B cell (primary cell): ENCODE measurements around the gene GUCD1. TPM values are rescaled to one million over a fixed set of nuclear protein-coding genes. Genes with fewer than 3 reads are reported as not detected.

Source experiments
- ATAC-seq: fragments of 200-7000 bp; cut with Tn5 transposase; one replicate; pipeline ENCODE4 v1.10.0; 2021; ENCODE audit warnings: low read depth, mild to moderate bottlenecking, moderate number of reproducible peaks, moderate library complexity
- CTCF ChIA-PET: fragments of 350-600 bp; sonication (Branson Sonifier 250); formaldehyde crosslinking; loops from one replicate; lab custom pipeline; 2021; ENCODE audit warnings: antibody characterized with exemption, inconsistent platforms; lab: Charles Lee
- POLR2A ChIA-PET: fragments of 350-600 bp; sonication (Branson Sonifier 250); formaldehyde crosslinking; loops from one replicate; lab custom pipeline; 2021; ENCODE audit warnings: antibody characterized with exemption; lab: Charles Lee
- DNase-seq: peaks from one replicate; pipeline ENCODE4 v3.0.0; 2013
- H2AFZ ChIP-seq: 2 replicates; pipeline ENCODE4 v1.6.1; 2012; ENCODE audit warnings: mild to moderate bottlenecking, low read depth, low read length; ENCODE audit not compliant: insufficient read depth, poor library complexity, severe bottlenecking
- H3K27ac ChIP-seq, 2 donors: 1 replicate in 1 of 2; 2 replicates in 1 of 2; pipeline ENCODE4 v1.5.1; 2012 to 2013; ENCODE audit warnings: low read length in 2 of 2, mild to moderate bottlenecking in 2 of 2, moderate library complexity in 1 of 2
- H3K27me3 ChIP-seq, 4 experiments: fragments of 200-600 bp in 1 of 4; sonication (generic) in 1 of 4; replicated peaks in 1 of 4; 1 replicate in 2 of 4; 2 replicates in 2 of 4; pipeline versions ENCODE4 v1.6.1 to v1.7.0; 2013 to 2016; ENCODE audit warnings: low read length in 3 of 4, mild to moderate bottlenecking in 2 of 4, mixed read lengths in 1 of 4, moderate library complexity in 1 of 4; ENCODE audit not compliant: insufficient read depth in 4 of 4, control insufficient read depth in 3 of 4; ENCODE audit errors: control extremely low read depth in 1 of 4
- H3K36me3 ChIP-seq, 2 experiments: replicated peaks in 1 of 2; 1 replicate in 1 of 2; 2 replicates in 1 of 2; pipeline versions ENCODE4 v1.6.1 to v1.7.1; 2013; ENCODE audit warnings: low read length in 1 of 2; ENCODE audit not compliant: insufficient read depth in 2 of 2, control insufficient read depth in 1 of 2; ENCODE audit errors: control extremely low read depth in 1 of 2, extremely low read depth in 1 of 2
- H3K4me1 ChIP-seq, 2 donors: fragments of 200-600 bp in 1 of 2; sonication (generic) in 1 of 2; 1 replicate in 1 of 2; 2 replicates in 1 of 2; pipeline versions ENCODE4 v1.5.1 to v1.6.1; 2013 to 2017; ENCODE audit warnings: low read length in 2 of 2; ENCODE audit not compliant: control insufficient read depth in 2 of 2, insufficient read depth in 2 of 2
- H3K4me2 ChIP-seq: replicated peaks from 2 replicates; pipeline ENCODE3; 2012; ENCODE audit warnings: mild to moderate bottlenecking, low read depth, low read length; ENCODE audit not compliant: poor library complexity, severe bottlenecking
- H3K4me3 ChIP-seq, 5 experiments: fragments of 200-600 bp in 1 of 5; sonication (generic) in 1 of 5; 1 replicate in 3 of 5; 2 replicates in 2 of 5; pipeline versions ENCODE4 v1.5.1 to v1.7.0; 2011 to 2016; ENCODE audit warnings: low read length in 4 of 5, mild to moderate bottlenecking in 4 of 5, low read depth in 2 of 5, control low read depth in 1 of 5, moderate library complexity in 1 of 5; ENCODE audit not compliant: insufficient read depth in 1 of 5; ENCODE audit errors: control extremely low read depth in 1 of 5, extremely low read depth in 1 of 5
- H3K79me2 ChIP-seq: fragments of 200-600 bp; sonication (generic); one replicate; pipeline ENCODE4 v1.6.0; 2016; ENCODE audit warnings: low read length; ENCODE audit not compliant: control insufficient read depth, insufficient read depth
- H3K9ac ChIP-seq: fragments of 200-600 bp; sonication (generic); 2 replicates; pipeline ENCODE4 v1.6.1; 2017; ENCODE audit warnings: mild to moderate bottlenecking, low read length, moderate library complexity
- H3K9me3 ChIP-seq, 3 donors: one replicate each; pipeline versions ENCODE4 v1.6.1 to v1.7.1; 2013; ENCODE audit warnings: low read length in 2 of 3; ENCODE audit not compliant: control insufficient read depth in 2 of 3, insufficient read depth in 1 of 3; ENCODE audit errors: control extremely low read depth in 1 of 3
- H4K20me1 ChIP-seq: 2 replicates; pipeline ENCODE4 v1.6.0; 2012; ENCODE audit warnings: mild to moderate bottlenecking, low read length; ENCODE audit not compliant: insufficient read depth, control insufficient read depth, poor library complexity, severe bottlenecking
- H3K27ac Mint-ChIP-seq: one replicate; pipeline ENCODE4 v1.8.0; 2021; ENCODE audit warnings: mixed read lengths
- H3K27me3 Mint-ChIP-seq: one replicate; pipeline ENCODE4 v1.8.0; 2021; ENCODE audit warnings: mixed read lengths
- H3K4me1 Mint-ChIP-seq: one replicate; pipeline ENCODE4 v1.8.0; 2021; ENCODE audit warnings: mixed read lengths
- H3K4me3 Mint-ChIP-seq: one replicate; pipeline ENCODE4 v1.8.0; 2021; ENCODE audit warnings: mixed read lengths
- H3K9me3 Mint-ChIP-seq: one replicate; pipeline ENCODE4 v1.8.0; 2022; ENCODE audit warnings: mixed read lengths; ENCODE audit not compliant: insufficient read depth
- EZH2 ChIP-seq: IDR thresholded peaks from 2 replicates; pipeline ENCODE4 v1.6.1; 2012; ENCODE audit warnings: borderline replicate concordance, low read depth, mild to moderate bottlenecking, moderate library complexity, low read length; ENCODE audit not compliant: insufficient read depth, poor library complexity, severe bottlenecking
- WGBS: methylation state at CpG from one replicate; pipeline ENCODE4 v1.1.5; 2013; ENCODE audit warnings: missing lambda C conversion rate; ENCODE audit not compliant: insufficient coverage; 5-methylcytosine and 5-hydroxymethylcytosine counted together
- intact Hi-C: fragments of 100-400 bp; cut with micrococcal nuclease; formaldehyde crosslinking; loops from one replicate; pipeline ENCODE4 v1.10.0; 2022
- polyA plus RNA-seq: library from polyadenylated mRNA; depleted of rRNA; stranded (reverse); fragments of >200 nt; gene quantifications from 2 replicates; pipeline ENCODE4 v1.2.3, GENCODE V29; 2012
- total RNA-seq, 2 donors: library from RNA; stranded (reverse); fragments of 120-200 nt in 1 of 2; gene quantifications; 1 replicate in 1 of 2; 2 replicates in 1 of 2; pipeline versions ENCODE4 v1.2.3 to v1.2.4, GENCODE V29; 2013 to 2022
- TF ChIP-seq, protein P1 (sequence below): fragments of 200-600 bp; IDR thresholded peaks from one replicate; pipeline ENCODE4 v1.8.0; 2022; ENCODE audit warnings: antibody characterized with exemption, mild to moderate bottlenecking

GUCD1 gene
- total and polyA plus RNA-seq, 2 donors (not counting 1 experiment from before 2014, with no cell fraction given): 257 to 378 TPM

DNA sequence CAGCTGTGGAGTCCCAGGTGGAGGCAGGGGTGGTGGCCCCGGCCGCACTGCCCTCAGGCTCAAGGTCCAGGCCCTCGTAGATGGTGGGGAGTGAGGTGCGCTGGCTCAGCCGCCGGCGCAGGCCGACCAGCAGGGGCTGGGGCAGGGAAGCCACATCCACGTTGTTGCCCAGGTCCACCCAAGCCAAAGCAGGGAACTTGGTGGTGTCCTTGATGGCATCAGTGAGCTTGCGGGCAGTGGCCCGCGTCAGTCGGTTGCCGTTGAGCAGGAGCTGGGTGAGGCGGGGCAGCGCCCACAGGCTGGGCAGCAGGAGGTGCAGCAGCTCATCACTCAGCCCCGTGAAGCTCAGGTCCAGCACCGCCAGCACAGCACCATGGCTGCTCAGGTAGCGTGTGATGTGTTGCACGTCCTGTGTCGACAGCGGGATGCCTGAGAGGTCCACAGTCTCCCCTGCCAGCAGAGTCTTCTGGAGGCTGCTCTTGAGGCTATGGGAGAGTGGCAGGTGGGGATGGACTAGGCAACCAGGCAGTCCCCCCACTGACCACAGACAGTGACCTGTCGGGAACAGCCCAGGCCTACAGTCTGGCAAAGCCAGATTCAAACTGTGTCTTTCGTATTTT lies 31.1 kb upstream of the GUCD1 start:
- DNase-seq (no peak), ATAC-seq (no peak)
- Histone ChIP-seq H3K27ac (no peak overlapping the region), H4K20me1 (no peaks in the 10 kb centered on the region), H3K9ac (no peak overlapping the region), H3K4me1 (peaks cover 0 to 3% of the 10 kb centered on the region in 2 donors), H3K79me2 (no peaks in the 10 kb centered on the region), H3K36me3 (no peaks in the 10 kb centered on the region), H3K4me2 (no peak overlapping the region), H3K9me3 (no peaks in the 10 kb centered on the region), H3K4me3 (no peak overlapping the region), H2AFZ (no peak overlapping the region), H3K27me3 (no peaks in the 10 kb centered on the region)
- intact Hi-C loops: no loop called here
- no peaks in the 10 kb centered on the region for H3K4me1 Mint-ChIP-seq
- ChIA-PET CTCF (no interaction called here), POLR2A (no interaction called here)
- no peak overlapping the region for H3K4me3 Mint-ChIP-seq
- H3K27me3 Mint-ChIP-seq: no peaks in the 10 kb centered on the region
- H3K9me3 Mint-ChIP-seq: no peaks in the 10 kb centered on the region
- H3K27ac Mint-ChIP-seq: no peak overlapping the region
- no peak for TF ChIP-seq EZH2
- TF ChIP-seq, protein P1, sequence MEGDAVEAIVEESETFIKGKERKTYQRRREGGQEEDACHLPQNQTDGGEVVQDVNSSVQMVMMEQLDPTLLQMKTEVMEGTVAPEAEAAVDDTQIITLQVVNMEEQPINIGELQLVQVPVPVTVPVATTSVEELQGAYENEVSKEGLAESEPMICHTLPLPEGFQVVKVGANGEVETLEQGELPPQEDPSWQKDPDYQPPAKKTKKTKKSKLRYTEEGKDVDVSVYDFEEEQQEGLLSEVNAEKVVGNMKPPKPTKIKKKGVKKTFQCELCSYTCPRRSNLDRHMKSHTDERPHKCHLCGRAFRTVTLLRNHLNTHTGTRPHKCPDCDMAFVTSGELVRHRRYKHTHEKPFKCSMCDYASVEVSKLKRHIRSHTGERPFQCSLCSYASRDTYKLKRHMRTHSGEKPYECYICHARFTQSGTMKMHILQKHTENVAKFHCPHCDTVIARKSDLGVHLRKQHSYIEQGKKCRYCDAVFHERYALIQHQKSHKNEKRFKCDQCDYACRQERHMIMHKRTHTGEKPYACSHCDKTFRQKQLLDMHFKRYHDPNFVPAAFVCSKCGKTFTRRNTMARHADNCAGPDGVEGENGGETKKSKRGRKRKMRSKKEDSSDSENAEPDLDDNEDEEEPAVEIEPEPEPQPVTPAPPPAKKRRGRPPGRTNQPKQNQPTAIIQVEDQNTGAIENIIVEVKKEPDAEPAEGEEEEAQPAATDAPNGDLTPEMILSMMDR: no peak
- 97% methylated on average over 24 of the region's 24 CpGs for WGBS

DNA sequence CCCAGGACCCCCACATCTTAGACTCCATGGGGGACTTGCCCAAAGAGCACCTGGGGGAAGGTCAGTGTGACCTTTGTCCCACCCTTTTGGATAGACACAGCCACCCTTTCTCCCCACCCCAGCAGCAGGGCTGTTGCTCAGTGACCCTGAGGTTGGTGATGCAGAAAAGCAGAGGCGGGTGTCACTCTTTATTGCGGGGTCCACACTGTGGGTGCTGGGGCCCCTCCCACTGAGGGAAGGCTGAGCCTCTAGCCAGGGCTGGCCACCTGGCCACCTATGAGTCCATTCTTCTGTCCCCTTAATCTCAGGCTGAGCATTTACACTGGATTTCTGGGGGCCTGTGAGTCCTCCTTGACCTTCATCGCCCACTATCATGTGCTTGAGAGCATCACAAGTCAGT lies 30.5 kb upstream of the GUCD1 start:
- DNase-seq (no peak), ATAC-seq (no peak)
- no peak for TF ChIP-seq EZH2
- Histone ChIP-seq H3K27me3 (no peaks in the 10 kb centered on the region), H2AFZ (no peak overlapping the region), H3K36me3 (no peaks in the 10 kb centered on the region), H3K9ac (no peak overlapping the region), H3K4me1 (peaks cover 0 to 3% of the 10 kb centered on the region in 2 donors), H4K20me1 (no peaks in the 10 kb centered on the region), H3K27ac (no peak overlapping the region), H3K4me3 (no peak overlapping the region), H3K9me3 (no peaks in the 10 kb centered on the region), H3K79me2 (no peaks in the 10 kb centered on the region), H3K4me2 (no peak overlapping the region)
- POLR2A ChIA-PET: no interaction called here
- Mint-ChIP-seq H3K4me3 (no peak overlapping the region), H3K4me1 (no peaks in the 10 kb centered on the region), H3K9me3 (no peaks in the 10 kb centered on the region), H3K27me3 (no peaks in the 10 kb centered on the region), H3K27ac (no peak overlapping the region)
- WGBS: 97% methylated on average over 3 of the region's 3 CpGs
- intact Hi-C loops: no loop called here
- CTCF ChIA-PET: no interaction called here
